HG03354 (cell line): Measurements from ENCODE around the gene FOXE1.

ENCODE experiments used
- ATAC-seq: cut with Tn5 transposase; IDR thresholded peaks from one replicate; pipeline ENCODE4 v1.9.1; 2021; ENCODE audit warnings: mild to moderate bottlenecking; ENCODE audit not compliant: unreplicated experiment, poor library complexity, severe bottlenecking

FOXE1 gene

DNA sequence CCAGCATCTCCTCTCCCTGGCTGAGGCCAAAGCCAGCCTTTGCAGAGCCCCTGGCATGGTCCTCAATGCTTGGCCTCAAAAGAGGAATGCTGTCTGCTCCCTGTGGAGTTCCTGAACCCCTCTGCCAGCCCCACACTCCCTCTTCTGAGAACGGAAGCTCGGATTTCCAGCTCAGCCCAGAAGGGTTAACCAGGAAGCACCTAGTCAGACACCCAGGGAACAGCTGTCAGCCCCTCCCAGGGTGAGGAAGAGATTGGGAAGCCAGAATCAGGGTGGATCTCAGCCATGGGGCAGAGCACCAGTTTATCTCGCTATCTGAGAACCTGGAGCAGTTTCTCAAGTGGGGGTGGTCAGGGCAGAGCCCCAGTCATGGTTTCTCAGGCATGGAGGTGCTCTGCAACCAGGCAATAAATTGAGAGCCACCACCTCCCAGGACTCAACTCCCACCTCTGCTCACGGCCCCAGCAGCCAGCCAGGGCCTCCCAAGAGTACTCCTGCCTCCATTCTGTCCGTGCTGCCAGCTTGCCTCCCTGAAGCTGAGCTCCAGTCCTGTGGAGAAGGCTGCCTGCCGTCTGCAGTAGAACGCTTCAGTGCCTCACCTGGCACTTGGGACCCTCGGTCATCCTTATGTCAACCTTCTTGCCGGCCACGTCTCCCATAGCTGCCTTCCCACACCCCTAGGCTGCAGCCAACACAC, 7.6 kb downstream of the FOXE1 start:
- ATAC-seq, result no peak

DNA sequence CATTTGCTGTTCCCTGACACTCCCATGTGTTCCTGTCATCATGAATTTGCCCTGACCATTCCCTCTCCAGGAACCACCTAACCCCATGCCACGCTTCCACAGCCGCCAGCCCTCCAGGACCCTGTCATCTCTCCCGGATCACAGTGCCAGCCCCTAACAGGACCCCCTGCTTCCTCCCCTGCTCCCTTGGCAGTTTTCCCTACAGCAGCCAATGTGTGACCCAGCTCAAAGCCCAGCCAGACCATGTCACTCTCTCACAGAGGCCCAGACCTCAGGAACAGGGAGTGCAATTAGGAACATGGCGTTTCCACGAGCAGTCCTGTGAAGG, 8.1 kb downstream of the FOXE1 start:
- no peak for ATAC-seq

DNA sequence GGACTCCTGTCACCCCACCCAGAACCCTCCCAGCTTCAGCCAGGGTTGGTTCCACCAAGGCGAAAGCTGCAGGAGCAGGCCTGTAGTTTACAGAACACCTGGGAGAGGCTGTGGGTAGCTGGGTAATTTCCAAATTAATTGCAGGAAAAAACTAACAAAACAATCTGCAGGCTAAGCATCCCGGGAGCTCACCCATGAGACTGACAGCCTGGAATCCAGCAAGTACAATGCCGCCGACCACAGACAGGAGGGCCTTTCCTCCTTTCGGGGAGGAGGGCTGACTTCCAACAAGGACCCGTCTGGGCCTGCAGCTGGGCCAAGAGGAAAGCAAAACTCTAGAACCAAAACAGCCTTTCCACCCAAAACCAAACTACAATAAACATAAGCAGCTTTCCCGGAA, 10.3 kb downstream of the FOXE1 start:
- ATAC-seq, result no peak

DNA sequence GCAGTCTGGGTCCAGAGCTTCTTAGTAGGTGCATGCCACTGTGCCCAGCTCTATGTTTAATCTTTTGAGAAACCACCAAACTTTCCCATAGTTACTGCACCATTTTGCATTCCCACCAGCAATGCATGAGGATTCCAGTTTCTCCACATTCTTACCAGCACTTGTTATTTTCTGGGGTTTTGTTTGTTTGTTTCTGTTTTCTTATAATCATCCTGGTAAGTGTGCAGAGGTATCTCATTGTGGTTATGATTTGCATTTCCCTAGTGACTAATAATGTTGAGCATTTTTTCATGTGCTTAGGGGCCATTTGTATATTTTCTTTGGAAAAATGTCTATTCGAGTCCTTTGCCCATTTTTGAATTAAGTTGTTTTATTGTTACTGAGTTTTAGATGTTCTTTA, 11.4 kb downstream of the FOXE1 start:
- no peak for ATAC-seq

DNA sequence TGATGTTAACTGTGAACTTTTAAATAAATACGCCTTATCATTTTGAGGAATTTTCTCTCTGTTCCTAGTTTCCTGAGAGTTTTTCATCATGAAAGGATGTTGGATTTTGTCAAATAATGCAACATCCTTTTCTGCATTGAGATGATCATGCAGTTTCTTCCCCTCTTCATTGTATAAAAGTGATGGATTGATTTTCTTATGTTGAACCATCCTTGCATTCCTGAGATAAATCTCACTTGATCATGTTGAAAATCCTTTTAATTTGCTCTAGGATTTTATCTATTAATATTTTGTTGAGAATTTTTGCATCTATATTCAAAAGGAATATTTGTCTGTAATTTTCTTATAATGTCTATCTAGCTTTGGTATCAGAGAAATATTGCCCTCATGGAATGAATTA, 13.3 kb downstream of the FOXE1 start:
- ATAC-seq, result no peak

DNA sequence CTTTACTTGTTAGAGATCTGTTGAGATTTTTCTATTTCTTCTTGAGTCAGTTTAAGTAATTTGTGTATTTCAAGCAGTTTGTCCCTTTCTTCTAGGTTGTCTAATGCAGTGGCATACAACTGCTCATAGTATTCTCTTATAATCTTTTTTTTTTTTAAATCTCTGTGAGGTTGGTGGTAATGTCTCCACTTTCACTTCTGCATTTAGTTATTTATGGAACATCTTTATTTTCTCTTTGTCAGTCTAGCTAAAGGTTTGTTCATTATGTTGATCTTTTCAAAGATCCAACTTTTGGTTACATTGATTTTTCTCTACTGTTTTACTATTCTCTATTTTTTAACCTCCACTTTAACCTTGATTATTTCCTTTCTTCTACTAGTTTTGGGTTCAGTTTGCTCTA, 13.8 kb downstream of the FOXE1 start:
- no peak for ATAC-seq

DNA sequence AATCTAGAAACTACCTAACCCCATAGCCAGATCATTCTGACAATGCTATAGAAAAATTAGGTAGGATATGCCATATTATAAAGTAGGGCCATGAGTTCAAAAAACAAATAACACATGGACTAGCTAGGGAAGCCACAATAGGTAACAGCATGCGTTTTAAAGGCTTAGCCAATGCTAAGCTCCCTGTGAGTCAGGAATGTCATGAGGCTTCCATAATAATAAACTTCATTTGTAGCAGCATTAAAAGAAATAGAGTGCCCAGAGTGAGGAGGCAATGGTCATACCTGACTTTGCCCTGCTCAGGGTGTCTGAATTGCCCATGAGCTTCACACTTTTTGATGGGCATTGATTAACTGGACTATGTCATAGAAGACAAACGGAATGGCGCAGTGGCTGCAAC, 15.8 kb downstream of the FOXE1 start:
- ATAC-seq, result no peak

DNA sequence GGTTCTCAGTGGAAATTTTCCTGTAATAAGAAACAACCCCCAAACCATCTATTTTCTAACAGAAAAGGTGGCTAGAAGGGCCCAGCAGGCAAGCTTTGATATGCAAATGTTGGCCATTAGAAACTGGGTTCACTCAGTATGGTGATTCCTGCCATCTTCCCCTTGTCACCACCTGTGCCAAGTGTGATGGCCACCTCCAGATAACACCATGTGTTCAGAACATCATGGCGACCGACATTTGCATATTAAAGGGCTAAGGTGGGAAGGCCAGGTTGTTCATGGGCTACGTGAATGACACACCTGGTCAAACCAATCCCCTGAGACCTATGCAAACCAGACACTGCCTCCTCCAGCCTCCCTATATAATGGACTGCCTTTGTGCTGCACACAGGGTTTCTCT, 20.4 kb downstream of the FOXE1 start:
- no peak for ATAC-seq

DNA sequence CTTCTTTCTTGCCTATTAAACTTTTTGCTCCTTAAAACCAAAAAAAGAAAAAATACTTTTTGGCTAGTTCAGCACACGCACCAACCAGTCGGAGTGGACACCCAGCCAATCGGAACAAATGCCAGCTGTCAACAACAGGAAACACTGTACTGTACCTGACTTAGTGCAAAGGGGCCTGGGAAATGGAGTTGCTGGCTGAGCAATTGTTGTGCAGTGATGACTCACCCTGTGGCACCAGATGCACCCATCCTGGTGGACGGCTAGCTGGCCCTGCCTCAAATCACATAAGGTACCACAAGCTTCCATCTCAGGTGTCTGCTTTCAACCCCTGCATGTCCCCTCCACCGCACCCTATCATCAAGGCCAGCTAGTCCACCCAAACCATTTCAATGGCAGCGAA, 20.9 kb downstream of the FOXE1 start:
- ATAC-seq, result no peak

DNA sequence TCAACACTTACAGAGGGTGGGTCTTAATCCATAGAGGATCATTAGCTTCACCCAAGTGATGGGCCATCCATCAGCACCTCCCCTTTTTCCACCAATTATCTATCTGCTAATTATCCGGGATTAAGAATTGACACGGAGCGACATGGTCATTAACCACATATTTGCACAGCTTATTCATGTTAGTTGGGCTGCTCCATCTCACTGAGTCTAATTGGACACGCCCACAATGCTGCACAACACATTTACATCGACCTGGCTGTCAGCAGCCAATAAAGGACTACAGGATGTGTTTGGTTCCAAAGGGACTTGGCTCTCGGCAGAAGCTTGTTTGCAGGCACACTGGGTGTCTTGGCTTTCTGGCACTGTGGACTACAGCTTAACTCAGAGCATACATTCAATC, 21.6 kb downstream of the FOXE1 start:
- ATAC-seq, result no peak

DNA sequence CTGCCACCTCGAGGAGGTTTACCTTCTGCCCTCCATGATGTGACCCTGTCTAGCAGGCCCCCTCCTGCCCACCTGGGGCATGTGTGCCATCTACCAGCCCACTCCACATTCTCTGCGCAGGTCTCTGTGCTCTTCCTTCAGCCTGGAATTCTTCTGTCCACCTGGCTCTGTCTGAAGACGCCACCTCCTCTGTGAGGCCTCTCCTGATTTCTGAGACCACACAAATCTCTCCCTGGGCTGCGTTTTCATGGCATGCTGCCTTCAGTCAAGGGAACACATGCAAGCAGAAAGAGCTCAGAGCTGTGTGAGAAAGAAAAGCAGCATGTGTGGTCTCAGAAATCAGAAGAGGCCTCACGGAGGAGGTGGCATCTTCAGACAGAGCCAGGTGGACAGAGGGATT, 22.1 kb downstream of the FOXE1 start:
- ATAC-seq, result no peak

DNA sequence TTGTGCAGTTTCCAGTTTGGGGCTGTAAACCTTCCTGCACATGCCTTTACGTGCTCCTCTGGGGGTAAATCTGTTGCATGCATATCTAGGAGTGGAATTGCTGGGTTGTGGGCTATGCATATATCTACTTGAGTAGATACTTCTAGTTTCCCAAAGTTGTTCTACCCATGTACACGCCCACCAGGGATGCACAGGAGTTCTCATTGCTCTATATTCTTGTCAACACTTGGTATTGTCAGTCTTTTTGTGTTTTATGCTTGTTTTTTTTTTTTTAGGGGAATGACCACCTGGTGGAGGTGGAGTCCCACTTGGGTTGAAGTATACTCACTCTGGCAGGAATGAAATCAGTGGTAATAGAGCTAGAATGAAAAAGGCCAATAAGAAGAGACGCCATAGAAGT, 23.0 kb downstream of the FOXE1 start:
- no peak for ATAC-seq

DNA sequence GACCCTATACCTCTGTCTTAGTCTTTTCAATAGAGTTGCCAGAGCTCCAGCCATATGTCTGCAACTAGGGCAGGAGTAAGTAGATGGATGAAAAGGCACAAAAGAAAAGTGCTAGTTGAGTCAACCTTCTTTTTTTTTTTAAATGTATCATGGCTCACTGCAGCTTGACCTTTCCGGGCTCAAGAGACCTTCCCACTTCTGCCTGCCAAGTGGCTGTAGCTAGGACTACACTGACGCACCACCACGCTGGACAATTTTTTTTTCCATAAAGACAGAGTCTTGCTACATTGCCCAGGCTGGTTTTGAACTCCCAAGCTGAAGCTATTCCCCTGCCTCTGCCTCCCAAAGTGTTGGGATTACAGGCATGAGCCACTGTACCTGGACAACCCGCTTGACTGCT, 27.3 kb downstream of the FOXE1 start:
- ATAC-seq, result no peak

DNA sequence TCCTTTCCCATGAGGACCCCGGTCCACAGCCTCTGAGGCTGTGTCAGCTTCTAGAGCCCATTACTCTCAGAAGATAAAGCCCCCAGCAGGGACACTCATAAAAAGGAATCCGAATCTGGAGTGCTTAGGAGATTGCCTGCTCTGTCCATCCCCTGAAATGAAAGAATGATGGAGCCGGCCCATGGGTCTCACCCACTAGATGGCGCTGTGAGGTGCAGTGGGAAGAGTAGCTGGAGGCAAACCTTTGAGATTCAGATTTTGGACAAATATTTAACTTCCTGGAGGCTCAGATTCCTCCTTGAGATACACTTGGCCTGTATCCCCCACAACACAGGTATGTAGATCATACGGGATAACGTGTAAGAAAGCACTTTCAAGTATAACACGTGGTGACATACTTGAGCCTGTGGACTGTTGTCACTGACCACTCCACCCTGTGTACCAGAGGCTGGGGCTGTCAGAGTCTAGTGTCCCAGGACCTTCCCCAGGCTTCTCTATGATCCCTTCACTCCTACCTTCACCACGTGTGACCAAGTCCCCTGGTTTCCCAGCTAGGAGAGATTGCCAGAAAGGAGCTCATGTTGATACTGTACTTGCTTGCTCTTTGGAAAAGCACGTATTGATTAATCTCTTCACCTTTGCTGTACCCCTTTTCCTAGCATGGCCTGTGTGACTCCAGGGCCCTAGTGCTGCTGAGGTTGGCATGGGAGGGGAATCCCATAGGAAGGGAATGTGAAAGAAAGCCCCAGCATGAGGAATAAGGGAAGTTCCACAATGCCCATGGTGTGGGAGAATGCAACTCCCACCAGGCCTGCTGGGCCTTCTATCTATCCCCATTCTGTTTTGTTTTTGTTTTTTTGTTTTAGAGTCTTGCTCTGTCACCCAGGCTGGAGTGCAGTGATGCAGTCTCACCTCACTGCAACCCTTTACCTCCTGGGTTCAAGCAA, 37.2 kb downstream of the FOXE1 start:
- ATAC-seq, result no peak

DNA sequence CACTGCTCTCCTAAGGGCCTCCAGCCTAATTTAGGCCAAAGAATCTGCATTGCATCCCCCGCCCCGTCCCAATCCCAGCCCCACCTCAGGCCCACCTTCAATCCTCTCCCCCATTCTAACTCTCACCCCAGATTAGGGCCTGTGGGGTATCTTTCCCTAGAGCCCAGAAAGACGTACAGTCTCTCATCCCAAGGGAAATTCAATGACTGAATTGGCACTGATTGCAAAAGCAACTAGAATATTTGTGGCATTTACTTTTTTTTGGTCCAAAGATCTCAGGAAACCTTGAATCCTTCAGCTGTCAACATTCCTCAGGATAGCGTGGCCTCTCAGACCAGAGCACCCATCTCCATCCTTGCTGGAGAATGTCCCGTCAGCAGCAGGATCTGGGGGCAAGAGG, 38.7 kb downstream of the FOXE1 start:
- ATAC-seq, result no peak

DNA sequence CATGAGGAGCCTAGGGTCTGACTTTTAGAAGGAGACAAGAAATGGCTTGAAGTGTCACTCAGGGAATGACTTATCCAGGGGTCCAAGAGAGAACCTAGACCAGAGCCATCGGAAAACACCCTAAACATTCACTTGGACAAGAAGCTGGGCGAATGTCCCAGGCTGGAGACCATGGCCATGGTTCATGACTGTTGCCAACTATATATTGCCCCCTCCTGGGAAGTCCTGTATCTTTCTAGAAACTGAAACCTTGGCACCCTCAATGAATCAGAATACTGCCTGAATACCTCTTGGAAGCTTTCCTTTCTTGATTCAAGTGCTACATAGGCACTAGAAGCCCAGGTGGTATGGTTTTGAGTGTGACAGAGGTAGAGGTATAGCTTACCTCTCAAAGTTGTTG, 39.4 kb downstream of the FOXE1 start:
- ATAC-seq, result no peak

DNA sequence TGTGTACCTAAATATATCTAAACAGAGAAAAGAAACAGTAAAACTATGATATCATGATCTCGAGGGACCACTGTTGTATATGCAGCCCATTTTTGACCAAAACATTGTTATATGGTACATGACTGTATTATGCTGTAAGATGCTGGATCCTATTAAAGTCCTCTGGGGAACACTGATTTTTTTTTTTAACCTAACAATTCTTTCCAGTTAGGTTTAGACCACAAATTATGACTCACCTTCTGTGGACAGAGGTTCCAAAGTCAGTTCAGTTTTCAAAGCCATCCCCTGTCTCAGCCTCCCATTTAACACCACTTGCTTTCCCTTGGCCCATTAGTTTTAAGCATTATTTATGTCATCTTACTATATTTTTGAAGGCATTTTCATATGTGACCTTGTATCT, 42.2 kb downstream of the FOXE1 start:
- ATAC-seq, result no peak

DNA sequence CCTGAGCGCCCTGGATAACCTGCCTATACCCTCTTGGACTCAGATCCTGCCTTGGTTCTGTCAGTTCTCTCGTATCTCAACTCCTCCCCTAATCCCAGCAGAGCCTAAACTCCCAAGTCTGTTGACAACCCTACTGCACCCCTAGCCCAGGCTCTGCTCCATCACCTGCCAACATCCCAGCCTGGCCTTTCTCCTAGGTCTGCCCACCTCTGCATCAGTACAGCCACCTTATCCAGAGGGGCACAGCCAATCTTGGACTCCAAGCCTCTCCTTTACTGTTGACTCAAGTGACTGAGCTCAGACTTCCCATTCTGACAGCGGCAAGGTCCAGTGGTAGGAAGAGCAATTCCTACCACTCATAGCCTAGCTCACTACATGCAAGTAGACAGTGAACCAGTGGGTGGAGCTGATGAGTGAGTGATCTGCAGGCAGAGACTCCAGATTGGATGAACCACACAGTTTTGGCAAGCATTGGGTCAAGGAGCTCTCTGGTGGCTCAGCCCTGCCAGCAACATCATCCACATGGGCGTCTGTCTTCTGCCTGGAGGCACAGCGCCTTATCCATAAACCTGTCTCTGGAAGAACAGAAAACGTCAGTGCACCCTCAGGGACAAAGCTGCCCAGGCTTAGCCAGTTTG, 42.8 kb downstream of the FOXE1 start:
- no peak for ATAC-seq

DNA sequence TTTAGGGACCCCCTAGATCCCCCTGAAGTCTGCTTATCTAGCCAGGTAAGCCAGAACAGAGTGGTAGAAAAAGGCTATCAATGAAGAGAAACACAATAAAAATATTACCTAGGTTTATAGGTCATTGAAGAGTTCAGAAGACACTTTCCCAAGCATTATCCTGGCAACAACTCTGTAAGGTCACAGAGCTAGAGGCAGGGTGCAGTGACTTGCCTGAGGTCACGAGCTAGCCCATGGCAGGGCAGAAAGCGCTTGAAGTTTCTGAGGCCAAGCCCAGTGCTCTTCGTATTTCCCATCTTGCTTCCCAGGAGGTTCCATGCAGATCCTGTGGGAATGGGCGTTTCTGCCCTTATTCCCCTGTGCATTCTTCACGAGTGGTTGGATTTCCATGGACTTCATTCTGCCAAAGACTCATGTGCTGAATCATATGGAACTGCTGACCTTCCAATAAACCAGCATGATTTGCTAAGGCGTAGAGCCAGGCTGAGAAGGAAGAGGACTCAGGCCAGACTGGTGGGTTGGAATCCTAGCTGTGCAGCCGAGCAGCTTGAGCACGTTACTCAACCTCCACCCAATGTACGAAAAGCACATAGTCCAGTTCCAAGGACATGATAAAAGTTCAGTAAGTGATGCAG, 47.2 kb downstream of the FOXE1 start:
- ATAC-seq, result no peak

DNA sequence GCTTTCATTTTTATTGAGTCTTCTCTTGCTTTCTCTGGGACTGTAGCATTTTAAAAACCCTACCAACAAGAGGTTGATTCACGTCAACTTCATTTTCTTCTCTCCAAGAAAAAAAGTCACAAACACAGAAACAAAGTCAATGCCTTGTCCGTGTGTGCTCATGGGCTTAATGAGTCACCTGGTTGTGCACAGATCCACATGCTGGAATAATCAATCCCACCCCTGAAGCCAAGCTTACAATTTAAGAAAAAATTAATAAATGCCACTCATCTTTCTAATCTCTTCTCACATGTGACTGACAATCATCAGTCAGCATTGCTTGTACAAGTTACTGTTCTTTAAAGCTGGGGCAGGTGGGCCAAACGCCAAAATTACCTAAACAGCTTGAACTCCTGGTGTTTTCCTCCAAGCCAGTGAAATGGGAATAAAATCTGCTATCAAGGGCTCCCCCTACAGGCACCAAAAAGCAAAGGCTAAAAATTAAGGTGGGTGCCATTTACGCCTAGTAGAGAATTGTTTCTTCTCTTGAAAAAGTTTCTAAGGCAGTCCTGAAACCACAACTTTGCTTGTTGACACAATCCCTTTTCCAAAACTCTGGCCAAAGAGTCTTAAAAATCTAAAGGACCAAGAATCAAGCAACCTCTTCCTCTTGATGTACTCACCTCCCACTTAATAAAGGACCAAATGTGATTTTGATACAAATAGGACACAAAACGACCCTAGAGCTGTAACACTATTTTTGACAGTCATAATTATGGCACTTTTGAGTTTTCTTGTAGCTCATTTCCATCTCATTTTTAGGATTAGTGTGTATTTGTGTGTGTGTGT, 47.9 kb downstream of the FOXE1 start:
- ATAC-seq, result no peak
